ENCODE results near the gene RERE.

GRCh38 chr1:8362701-8363101, 454.7 kb downstream of the RERE start:
- no peak for TF ChIP-seq CTCF (conservative IDR thresholded peaks at IDR 0.05; ENCODE audit: low read depth in 2 of 2)
- no peak for TF ChIP-seq EZH2phosphoT487 (IDR thresholded peaks at IDR 0.05; ENCODE audit: unreplicated experiment)
- no peak for TF ChIP-seq JUNB (IDR thresholded peaks at IDR 0.05; ENCODE audit: unreplicated experiment)
- TF ChIP-seq REST (IDR thresholded peaks at IDR 0.05; ENCODE audit: unreplicated experiment) = no peak
- TF ChIP-seq POLR2AphosphoS5 (IDR thresholded peaks at IDR 0.05; ENCODE audit: low read depth) = no peak
- no peak for TF ChIP-seq EZH2 (IDR thresholded peaks at IDR 0.05; ENCODE audit: low read depth, unreplicated experiment)
- no peak for TF ChIP-seq CREB1 (CRISPR knock-in tag; IDR thresholded peaks at IDR 0.05; ENCODE audit: low read depth)
- no peak for TF ChIP-seq ZNF331 (CRISPR knock-in tag; IDR thresholded peaks at IDR 0.05; ENCODE audit: low read depth)
- TF ChIP-seq ETS1 (IDR thresholded peaks at IDR 0.05) = no peak
- no peak for TF ChIP-seq ZNF114 (CRISPR knock-in tag; IDR thresholded peaks at IDR 0.05)
